Inferior parietal cortex (tissue), 1 donor: ENCODE results near the gene STAG1.

Experiments used
- DNase-seq: peaks from one replicate; pipeline ENCODE4 v3.0.0-alpha.2; 2016; ENCODE audit errors: extremely low spot score

STAG1 gene

GRCh38 chr3:136332302-136332701, 419.9 kb downstream of the STAG1 start:
- DNase-seq = no peak

GRCh38 chr3:136330900-136331299, 421.3 kb downstream of the STAG1 start:
- DNase-seq = no peak

- no peak for DNase-seq
Measured at GRCh38 chr3:136329593-136329992, 422.6 kb downstream of the STAG1 start.

GRCh38 chr3:136327671-136328070, 424.5 kb downstream of the STAG1 start:
- no peak for DNase-seq

- no peak for DNase-seq
Measured at GRCh38 chr3:136326316-136326715, 425.9 kb downstream of the STAG1 start.

GRCh38 chr3:136311968-136312367, 440.2 kb downstream of the STAG1 start:
- peak; percentile 28 for DNase-seq

GRCh38 chr3:136311261-136311660, 440.9 kb downstream of the STAG1 start:
- DNase-seq = no peak

GRCh38 chr3:136305879-136306278, 446.3 kb downstream of the STAG1 start:
- no peak for DNase-seq

- no peak for DNase-seq
Measured at GRCh38 chr3:136300444-136300843, 451.7 kb downstream of the STAG1 start.

GRCh38 chr3:136297826-136298225, 454.4 kb downstream of the STAG1 start:
- DNase-seq = no peak

- DNase-seq = no peak
Measured at GRCh38 chr3:136296960-136297359, 455.2 kb downstream of the STAG1 start.

- DNase-seq = no peak
Measured at GRCh38 chr3:136294176-136294575, 458.0 kb downstream of the STAG1 start.

GRCh38 chr3:136293279-136293678, 458.9 kb downstream of the STAG1 start:
- no peak for DNase-seq

- no peak for DNase-seq
Measured at GRCh38 chr3:136292500-136292899, 459.7 kb downstream of the STAG1 start.

GRCh38 chr3:136291302-136291701, 460.9 kb downstream of the STAG1 start:
- no peak for DNase-seq
